ENCODE results near the gene C9orf43. TPM values are rescaled to one million over a fixed set of nuclear protein-coding genes. Genes with fewer than 3 reads are reported as not detected.
A peak's percentile ranks its signal among the peaks of the same experiment; 100 is the strongest.
"Not testable (repeated sequence)": the region's sequence is repeated elsewhere in the genome, so short reads cannot be mapped to it uniquely, and the experiment has no call there.

C9orf43 gene, protein sequence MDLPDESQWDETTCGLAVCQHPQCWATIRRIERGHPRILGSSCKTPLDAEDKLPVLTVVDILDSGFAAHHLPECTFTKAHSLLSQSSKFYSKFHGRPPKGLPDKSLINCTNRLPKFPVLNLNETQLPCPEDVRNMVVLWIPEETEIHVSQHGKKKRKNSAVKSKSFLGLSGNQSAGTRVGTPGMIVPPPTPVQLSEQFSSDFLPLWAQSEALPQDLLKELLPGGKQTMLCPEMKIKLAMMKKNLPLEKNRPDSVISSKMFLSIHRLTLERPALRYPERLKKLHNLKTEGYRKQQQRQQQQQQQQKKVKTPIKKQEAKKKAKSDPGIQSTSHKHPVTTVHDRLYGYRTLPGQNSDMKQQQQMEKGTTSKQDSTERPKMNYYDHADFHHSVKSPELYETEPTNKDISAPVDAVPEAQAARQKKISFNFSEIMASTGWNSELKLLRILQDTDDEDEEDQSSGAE
- 0.41 and 0.42 TPM in 2 replicates for total RNA-seq (2014; rRNA removed; shearing (Covaris generic))

DNA sequence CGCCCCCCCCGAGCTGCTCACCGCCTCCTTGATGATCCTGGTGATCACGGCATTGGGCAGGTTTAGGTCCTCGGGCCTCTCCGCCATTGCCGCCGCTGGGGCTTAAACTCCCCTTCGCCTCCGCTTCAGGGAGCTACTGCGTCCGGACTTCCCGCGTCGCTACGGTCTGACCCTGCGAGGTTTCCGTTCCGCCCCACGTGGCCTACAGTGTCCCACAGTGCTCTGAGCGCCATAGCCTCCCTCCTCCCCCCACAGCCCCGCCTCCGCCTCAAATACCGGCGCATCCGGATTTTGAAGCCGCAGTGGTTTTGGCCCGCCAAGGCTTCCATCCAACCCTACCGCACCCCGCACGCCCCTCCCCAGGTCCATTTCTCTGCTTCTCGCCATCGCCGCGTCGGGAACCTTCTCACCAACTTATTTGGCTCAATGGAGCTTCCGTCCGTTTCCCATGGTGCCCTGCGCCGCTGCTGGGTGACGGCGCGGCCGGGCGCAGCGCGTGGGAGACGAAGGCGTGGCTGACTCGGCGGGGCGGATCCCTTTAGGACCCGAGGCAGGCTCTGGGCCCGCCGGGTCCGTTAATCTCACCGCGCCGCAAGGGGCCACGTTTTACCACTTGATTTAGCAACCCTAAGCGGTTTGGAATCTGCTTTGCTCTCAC is at the start of gene C9orf43, which contains the start of gene POLE3:
C9orf43 (plus strand) TSS at position 541 of the 658 bp plus-strand sequence. CDS start 2,747 bp downstream, outside the sequence.
POLE3 (minus strand) TSS at position 469 of the 658 bp plus-strand sequence; CDS start at position 87, 382 bp downstream.
- H3K27me3 ChIP-seq (ENCODE audit: control insufficient read depth, insufficient read depth, low read length): no peaks in the 10 kb centered on the region
- peak; percentile 95 for DNase-seq
- peak within 1 kb of the TSS; percentile 93 for H3K4me3 ChIP-seq (ENCODE audit: insufficient read depth, low read depth, low read length)
- H3K36me3 ChIP-seq (replicated peaks; ENCODE audit: control insufficient read depth, insufficient read depth, low read length): peaks cover 13% of the 10 kb centered on the region

DNA sequence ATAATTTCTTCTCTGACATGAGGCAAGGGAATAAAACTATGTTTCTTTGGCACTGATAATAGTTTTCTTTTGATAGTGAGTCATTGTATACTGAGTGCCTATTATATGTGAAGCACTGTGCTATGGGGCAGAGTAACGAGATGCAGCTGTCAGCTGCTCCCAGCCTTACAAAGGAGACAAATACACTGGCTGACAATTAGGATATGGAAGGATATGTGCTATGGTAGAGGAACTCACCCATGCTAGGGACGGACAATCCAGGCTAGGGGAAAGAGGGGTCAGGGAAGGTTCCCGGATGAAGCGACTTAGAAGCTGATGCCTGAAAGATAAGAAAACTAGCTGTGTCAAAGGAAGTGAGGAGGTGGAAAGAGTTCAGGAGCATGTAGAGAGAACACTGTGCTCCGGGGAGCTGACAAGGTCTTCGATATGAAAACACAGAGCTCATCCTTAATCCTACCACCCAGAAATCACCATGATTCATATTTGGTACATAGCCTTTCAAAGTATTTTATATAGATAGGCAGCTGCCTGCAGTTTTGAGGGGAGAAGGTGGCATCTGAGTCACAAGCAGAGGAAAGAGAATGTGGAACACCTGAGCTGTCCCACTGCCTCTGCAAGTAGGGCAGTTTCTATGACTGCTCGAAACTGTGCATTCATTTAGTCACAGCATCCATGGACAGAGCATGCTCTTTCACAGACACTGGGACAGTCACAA is 49.1 kb upstream of the C9orf43 start:
- H3K27me3 ChIP-seq (ENCODE audit: control insufficient read depth, insufficient read depth, low read length): no peaks in the 10 kb centered on the region
- H3K36me3 ChIP-seq (replicated peaks; ENCODE audit: control insufficient read depth, insufficient read depth, low read length): no peaks in the 10 kb centered on the region
- H3K4me3 ChIP-seq (ENCODE audit: insufficient read depth, low read depth, low read length): no peak overlapping the region
- DNase-seq: no peak

DNA sequence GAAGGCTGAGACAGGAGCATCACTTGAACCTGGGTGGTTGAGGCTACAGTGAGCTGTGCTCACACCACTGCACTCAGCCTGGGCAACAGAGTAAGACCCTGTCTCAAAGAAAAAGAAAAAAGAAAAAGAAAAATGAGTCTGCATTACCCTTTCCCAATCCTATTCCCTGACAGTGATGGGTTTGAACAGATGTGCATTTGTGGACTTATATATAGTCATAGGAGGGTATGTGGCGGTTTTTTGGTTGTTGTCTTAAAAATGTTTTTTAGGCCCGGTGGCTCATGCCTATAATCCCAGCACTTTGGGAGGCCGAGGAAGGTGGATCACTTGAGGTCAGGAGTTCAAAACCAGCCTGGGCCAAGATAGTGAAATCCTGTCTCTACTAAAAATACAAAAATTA is 47.2 kb upstream of the C9orf43 start:
- Histone ChIP-seq H3K36me3 (replicated peaks; ENCODE audit: control insufficient read depth, insufficient read depth, low read length) (no peaks in the 10 kb centered on the region), H3K4me3 (ENCODE audit: insufficient read depth, low read depth, low read length) (no peak overlapping the region), H3K27me3 (ENCODE audit: control insufficient read depth, insufficient read depth, low read length) (no peaks in the 10 kb centered on the region)
- DNase-seq: no peak

DNA sequence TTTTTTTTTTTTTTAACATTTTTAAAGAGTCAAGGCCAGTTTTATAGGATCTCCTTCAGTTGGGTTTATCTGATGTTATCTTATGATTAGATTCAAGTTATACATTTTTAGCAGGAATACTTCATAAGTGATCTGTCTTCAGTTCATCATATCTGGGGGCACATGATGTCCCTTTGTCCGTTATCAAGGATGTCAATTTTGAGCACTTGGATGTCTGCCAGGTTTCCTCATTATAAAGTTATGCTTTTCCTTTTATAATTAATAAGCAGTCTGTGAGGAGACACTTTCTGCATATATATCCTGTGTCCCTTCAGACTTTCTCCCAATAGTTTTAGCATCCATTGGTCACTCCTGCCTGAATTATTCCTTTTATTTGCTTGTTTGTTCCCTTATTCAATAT is 45.6 kb upstream of the C9orf43 start:
- DNase-seq: no peak
- Histone ChIP-seq H3K36me3 (replicated peaks; ENCODE audit: control insufficient read depth, insufficient read depth, low read length) (no peaks in the 10 kb centered on the region), H3K27me3 (ENCODE audit: control insufficient read depth, insufficient read depth, low read length) (no peaks in the 10 kb centered on the region), H3K4me3 (ENCODE audit: insufficient read depth, low read depth, low read length) (no peak overlapping the region)

DNA sequence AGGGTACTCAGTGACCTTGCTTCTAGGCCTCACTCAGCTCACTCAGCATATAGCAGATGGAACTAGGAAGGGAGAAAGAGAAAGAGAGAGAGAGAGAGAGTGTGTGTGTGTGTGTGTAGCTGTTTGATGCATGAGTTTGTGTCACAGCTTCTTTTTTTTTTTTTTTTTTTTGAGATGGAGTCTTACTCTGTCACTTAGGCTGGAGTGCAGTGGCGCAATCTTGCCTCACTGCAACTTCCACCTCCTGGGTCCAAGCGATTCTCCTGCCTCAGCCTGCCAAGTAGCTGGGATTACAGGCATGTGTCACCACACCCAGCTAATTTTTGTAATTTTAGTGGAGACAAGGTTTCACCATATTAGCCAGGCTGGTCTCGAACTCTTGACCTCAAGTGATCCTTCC is 44.9 kb upstream of the C9orf43 start:
- not testable (repeated sequence) for H3K4me3 ChIP-seq (ENCODE audit: insufficient read depth, low read depth, low read length); DNase-seq; H3K36me3 ChIP-seq (replicated peaks; ENCODE audit: control insufficient read depth, insufficient read depth, low read length)

DNA sequence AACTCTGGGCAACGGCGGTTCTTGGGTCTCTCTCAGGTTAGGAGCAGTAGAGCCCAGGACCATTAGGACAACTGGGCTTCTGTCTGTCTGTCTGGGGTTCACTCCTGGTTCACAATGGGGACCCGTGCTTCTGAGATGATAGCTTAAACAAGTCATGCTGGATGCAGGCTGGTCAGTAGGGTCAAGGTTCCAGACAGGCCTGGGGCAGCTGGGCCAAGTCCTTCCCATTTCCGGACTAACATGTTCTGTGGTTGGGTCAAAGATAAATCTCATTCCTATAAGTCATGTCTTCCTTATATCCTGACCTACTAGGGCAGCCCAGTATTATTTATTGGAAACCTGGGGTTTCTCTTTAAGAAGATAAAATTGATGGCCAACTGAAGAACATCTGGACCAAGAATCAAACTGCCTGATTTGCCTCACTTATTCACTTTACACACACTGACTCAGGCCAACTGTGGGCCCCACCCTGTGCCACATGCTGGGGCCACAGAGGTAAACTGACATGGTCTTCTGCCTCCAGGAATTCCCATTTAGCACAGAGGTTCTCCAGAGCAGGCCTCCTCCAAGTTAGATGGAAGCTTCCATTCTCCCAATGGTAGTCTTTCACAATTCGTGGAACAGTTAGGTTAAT is 42.1 kb upstream of the C9orf43 start:
- H3K27me3 ChIP-seq (ENCODE audit: control insufficient read depth, insufficient read depth, low read length): no peaks in the 10 kb centered on the region
- H3K4me3 ChIP-seq (ENCODE audit: insufficient read depth, low read depth, low read length): no peak overlapping the region
- no peaks in the 10 kb centered on the region; the same call in 1 of the 2 replicates for H3K36me3 ChIP-seq (replicated peaks; ENCODE audit: control insufficient read depth, insufficient read depth, low read length)
- no peak for DNase-seq

More for the DNA sequence above, 44.9 kb upstream of the C9orf43 start:
- not testable (repeated sequence) for H3K27me3 ChIP-seq (ENCODE audit: control insufficient read depth, insufficient read depth, low read length)

DNA sequence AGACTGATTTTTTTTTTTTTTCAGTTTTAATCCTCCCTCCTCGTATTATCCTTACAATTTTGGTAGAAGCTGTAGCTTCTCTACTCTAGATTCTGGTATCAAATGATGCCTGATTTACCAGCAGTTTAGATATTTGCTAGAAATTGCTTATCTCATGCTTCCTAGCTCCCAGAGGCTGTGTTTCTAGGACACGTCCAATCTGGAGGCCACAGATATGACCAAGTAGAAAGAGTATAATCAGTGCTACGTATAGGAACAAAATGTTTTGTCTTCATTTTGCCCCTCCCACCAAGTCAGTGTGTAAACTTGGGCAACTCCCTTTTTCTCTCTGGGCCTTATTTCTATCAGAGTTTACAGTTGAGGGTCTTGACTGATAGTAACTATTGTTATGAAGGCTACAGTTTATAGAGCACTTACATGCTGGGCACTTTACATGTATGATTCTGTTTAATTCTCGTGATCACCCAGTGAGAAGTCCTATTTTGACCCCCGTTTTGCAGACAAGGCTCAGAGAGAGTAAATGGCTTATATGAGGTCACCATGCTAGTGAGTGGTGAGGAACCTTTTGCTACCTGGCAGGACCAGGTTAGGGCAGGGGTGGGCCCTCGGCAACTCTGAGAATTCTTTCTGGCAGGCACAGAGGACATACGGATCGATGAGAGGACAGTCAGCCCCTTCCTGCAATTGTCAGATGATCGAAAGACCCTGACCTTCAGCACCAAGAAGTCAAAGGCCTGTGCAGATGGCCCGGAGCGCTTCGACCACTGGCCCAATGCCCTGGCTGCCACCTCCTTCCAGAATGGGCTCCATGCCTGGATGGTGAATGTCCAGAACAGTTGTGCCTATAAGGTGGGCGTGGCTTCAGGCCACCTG is 41.3 kb upstream of the C9orf43 start:
- no peak for DNase-seq
- Histone ChIP-seq H3K27me3 (ENCODE audit: control insufficient read depth, insufficient read depth, low read length) (no peaks in the 10 kb centered on the region), H3K4me3 (ENCODE audit: insufficient read depth, low read depth, low read length) (no peak overlapping the region), H3K36me3 (replicated peaks; ENCODE audit: control insufficient read depth, insufficient read depth, low read length) (no peaks in the 10 kb centered on the region; the same call in 1 of the 2 replicates)

DNA sequence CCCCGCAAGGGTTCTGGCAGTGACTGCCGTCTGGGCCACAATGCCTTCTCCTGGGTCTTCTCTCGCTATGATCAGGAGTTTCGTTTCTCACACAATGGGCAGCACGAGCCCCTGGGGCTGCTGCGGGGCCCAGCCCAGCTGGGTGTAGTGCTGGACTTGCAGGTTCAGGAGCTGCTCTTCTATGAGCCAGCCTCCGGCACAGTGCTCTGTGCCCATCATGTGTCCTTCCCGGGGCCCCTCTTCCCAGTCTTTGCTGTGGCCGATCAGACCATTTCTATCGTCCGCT is 40.7 kb upstream of the C9orf43 start:
- Histone ChIP-seq H3K36me3 (replicated peaks; ENCODE audit: control insufficient read depth, insufficient read depth, low read length) (no peaks in the 10 kb centered on the region; the same call in 1 of the 2 replicates), H3K27me3 (ENCODE audit: control insufficient read depth, insufficient read depth, low read length) (no peaks in the 10 kb centered on the region), H3K4me3 (ENCODE audit: insufficient read depth, low read depth, low read length) (no peak overlapping the region)
- peak; percentile 30 for DNase-seq

DNA sequence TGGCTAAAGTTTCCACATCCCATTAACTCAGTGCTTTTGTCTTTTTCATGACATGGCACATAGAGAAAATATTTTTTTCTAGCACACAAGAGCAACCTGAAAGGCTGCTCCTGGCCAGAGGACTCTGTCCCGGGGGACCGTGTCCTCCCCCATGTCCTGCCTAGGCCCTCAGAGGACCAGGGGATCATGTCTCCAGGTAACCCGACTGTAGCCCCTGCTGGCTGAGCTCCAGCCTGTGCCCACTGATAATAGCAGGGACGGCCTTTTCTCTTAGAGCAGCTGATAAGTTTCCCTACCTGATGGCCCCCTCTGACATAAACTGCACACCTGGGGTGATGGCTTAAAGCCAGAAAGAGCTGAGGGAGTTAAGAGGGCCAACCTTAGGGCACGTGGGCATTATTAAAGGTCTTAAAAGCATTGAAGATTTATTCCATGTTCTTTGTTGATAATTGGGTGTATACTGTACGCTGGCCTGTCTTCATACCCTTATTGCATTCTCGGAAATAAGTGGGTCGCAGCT is 39.7 kb upstream of the C9orf43 start:
- Histone ChIP-seq H3K27me3 (ENCODE audit: control insufficient read depth, insufficient read depth, low read length) (no peaks in the 10 kb centered on the region), H3K4me3 (ENCODE audit: insufficient read depth, low read depth, low read length) (no peak overlapping the region), H3K36me3 (replicated peaks; ENCODE audit: control insufficient read depth, insufficient read depth, low read length) (no peaks in the 10 kb centered on the region; the same call in 1 of the 2 replicates)
- peak; percentile 58 for DNase-seq

DNA sequence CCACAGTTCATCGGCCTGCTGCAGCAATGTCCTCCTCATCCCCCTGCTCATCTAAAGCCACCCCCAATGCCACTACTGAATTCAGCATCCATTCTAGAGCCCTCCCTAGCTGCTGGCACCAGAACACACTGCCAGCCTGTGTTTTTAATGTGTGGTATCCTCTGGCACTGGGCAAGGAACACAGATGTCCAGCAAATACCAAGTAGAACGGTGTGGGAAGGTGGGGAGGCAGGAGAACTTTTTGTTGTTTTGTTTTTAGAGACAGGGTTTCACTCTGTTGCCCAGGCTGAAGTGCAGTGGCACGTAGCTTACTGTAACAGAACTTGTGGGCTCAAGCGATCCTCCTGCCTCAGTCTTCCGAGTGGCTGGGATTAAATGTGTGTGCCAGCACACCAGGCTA is 38.5 kb upstream of the C9orf43 start:
- no peak for DNase-seq

DNA sequence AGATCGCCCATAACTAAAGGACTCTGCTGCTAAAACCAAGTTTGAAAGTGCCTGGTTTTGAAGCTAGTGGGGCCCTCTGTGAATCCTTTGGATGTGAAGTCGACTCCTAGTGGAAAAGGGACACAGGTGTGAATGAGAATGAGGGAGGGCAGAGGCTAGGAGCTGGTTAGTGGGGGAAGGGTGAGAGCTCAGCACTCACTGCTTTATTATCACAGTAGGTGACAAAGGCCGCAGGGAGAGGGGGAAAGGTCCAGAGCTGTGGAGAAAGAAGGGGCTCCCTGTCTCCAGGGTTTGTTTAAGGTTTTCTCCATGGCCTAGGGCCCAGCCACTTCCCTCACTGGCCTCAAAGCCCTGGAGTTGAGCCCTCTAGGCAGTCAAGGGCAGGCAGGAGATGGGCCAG is 37.3 kb upstream of the C9orf43 start:
- Histone ChIP-seq H3K4me3 (ENCODE audit: insufficient read depth, low read depth, low read length) (no peak overlapping the region), H3K27me3 (ENCODE audit: control insufficient read depth, insufficient read depth, low read length) (no peaks in the 10 kb centered on the region), H3K36me3 (replicated peaks; ENCODE audit: control insufficient read depth, insufficient read depth, low read length) (no peaks in the 10 kb centered on the region; the same call in 1 of the 2 replicates)
- peak; percentile 40 for DNase-seq

More for the DNA sequence above, 38.5 kb upstream of the C9orf43 start:
- no peaks in the 10 kb centered on the region; the same call in 1 of the 2 replicates for H3K36me3 ChIP-seq (replicated peaks; ENCODE audit: control insufficient read depth, insufficient read depth, low read length)
- no peaks in the 10 kb centered on the region for H3K27me3 ChIP-seq (ENCODE audit: control insufficient read depth, insufficient read depth, low read length)
- no peak overlapping the region for H3K4me3 ChIP-seq (ENCODE audit: insufficient read depth, low read depth, low read length)

DNA sequence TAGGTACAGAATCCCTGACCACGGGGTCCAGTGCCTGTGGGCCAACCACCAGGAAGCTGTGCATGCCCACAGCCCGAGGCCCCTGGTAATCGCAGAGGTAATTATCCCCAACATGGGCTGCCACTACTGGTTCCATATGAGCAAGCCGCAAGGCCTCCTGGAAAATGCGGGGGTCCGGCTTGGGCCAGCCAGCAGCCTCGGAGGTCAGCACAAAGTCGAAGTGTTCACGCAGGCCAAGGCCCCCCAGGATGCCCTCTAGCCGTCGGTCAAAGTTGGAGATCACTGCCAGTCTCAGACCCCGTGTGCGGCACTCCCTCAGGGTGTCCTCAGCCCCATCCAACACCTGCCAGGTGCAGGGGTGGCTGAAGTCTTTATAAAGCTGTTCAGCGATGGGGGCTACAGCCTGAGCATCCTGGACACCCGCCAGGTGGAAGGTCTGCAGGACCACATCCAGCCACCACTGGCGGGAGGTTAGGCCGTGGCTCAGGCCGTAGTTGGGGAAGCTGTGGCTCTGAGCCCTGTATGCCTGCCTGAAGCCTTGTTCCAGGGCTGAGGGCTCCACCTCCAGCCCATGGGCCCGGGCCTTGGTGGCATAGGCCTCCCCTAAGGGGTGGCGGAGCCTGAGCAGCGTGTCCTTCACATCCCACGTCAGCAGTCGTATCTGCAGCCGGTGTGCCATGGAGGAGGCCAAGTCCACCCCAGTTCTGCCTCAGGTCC is 36.7 kb upstream of the C9orf43 start:
- no peaks in the 10 kb centered on the region for H3K27me3 ChIP-seq (ENCODE audit: control insufficient read depth, insufficient read depth, low read length)
- H3K36me3 ChIP-seq (replicated peaks; ENCODE audit: control insufficient read depth, insufficient read depth, low read length): no peaks in the 10 kb centered on the region; the same call in 1 of the 2 replicates
- peak; percentile 33 for DNase-seq
- no peak overlapping the region for H3K4me3 ChIP-seq (ENCODE audit: insufficient read depth, low read depth, low read length)

Data from H7 (cell line).